Measurements from ENCODE around the gene DOCK3. TPM values are rescaled to one million over a fixed set of nuclear protein-coding genes. Genes with fewer than 3 reads are reported as not detected.

The DOCK3 gene
- total RNA-seq, 3 donors from 2014 or later (not counting 1 experiment from before 2014, with no cell fraction given): 1.4 to 2.4 (median 1.7) TPM

DNA sequence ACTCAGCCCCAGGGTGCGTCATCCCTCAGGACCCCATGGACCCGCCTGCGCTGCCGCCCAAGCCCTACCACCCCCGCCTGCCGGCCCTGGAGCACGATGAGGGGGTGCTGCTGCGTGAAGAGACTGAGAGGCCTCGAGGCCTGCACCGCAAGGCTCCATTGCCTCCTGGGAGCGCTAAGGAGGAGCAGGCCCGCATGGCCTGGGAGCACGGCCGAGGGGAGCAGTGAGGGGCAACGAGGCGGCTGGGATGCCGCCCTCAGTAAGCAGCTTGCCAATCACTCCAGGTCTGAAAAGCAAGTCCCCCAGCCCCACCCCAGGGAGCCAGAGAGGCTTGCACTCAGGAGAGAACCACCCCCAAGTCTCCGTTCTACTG lies 706.6 kb downstream of the DOCK3 start:
- DNase-seq (no peak), ATAC-seq (no peak)
- Mint-ChIP-seq H3K27ac (no peak overlapping the region), H3K36me3 (no peaks in the 10 kb centered on the region), H3K4me1 (peaks cover 24 to 26% of the 10 kb centered on the region in 2 donors), H3K9me3 (no peaks in the 10 kb centered on the region), H3K27me3 (ENCODE audit: low read depth in 2 of 2) (peaks cover 0 to 2% of the 10 kb centered on the region in 2 donors), H3K4me3 (no peak overlapping the region)
- Histone ChIP-seq H3K36me3 (ENCODE audit: control insufficient read depth, insufficient read depth, low read length) (no peaks in the 10 kb centered on the region), H3K27ac (ENCODE audit: low read length) (no peak overlapping the region), H3K4me3 (ENCODE audit: low read length) (no peak overlapping the region), H3K4me1 (ENCODE audit: control insufficient read depth, insufficient read depth, low read length) (peaks cover 23% of the 10 kb centered on the region), H3K27me3 (ENCODE audit: control insufficient read depth, insufficient read depth, low read length) (no peaks in the 10 kb centered on the region), H3K9me3 (ENCODE audit: control insufficient read depth, insufficient read depth, low read length) (no peaks in the 10 kb centered on the region)
- no peak for TF ChIP-seq CTCF (IDR thresholded peaks at IDR 0.05)
- WGBS (ENCODE audit: insufficient coverage): 94% methylated on average over 18 of the region's 18 CpGs
- intact Hi-C loops (cut with micrococcal nuclease): loop anchor here (10.0 kb wide), 1 partner anchor 1027 kb away; the partner anchor contains the start of genes CYB561D2, NPRL2 and TMEM115

DNA sequence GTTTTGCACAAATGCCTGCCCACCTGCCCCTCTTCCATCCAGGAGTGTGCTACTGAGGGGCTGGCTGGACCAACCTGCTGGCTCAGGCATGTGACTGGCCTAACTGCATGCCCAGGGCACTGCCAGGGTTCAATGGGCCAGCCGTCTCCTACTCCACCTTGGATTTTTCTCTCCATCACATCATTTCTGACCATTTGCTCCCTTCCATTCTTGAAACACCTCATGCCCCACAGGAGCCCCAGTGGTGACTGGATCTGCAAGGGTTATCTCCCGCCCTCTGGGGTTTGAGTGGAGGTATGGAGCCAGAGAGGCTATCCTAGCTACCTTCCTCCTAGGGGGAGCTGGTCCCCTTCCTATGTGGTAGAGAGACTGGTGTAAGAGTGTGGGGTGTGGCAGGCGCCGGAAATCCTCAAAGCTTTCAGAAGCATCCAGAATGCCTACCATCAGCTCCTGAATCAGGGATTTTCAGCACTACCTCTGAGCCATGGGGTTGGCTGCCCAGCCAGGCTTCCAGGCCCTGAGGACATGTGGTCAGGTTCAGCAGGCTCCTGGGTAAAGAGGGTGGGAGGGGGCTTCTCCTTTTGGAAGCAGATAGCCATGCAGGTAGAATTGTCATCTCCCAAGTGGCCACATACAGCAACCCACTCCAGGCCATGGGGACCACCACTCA lies 707.5 kb downstream of the DOCK3 start:
- H3K4me3 ChIP-seq (ENCODE audit: low read length): no peak overlapping the region
- TF ChIP-seq CTCF (IDR thresholded peaks at IDR 0.05): no peak
- H3K9me3 Mint-ChIP-seq: no peaks in the 10 kb centered on the region
- ATAC-seq: no peak
- H3K36me3 Mint-ChIP-seq: no peaks in the 10 kb centered on the region
- H3K4me1 ChIP-seq (ENCODE audit: control insufficient read depth, insufficient read depth, low read length): peaks cover 30% of the 10 kb centered on the region
- no peaks in the 10 kb centered on the region for H3K27me3 ChIP-seq (ENCODE audit: control insufficient read depth, insufficient read depth, low read length)
- no peaks in the 10 kb centered on the region for H3K36me3 ChIP-seq (ENCODE audit: control insufficient read depth, insufficient read depth, low read length)
- no peak for DNase-seq
- H3K27me3 Mint-ChIP-seq (ENCODE audit: low read depth in 2 of 2): peaks cover 0 to 2% of the 10 kb centered on the region in 2 donors
- no peak overlapping the region for H3K27ac Mint-ChIP-seq
- no peaks in the 10 kb centered on the region for H3K9me3 ChIP-seq (ENCODE audit: control insufficient read depth, insufficient read depth, low read length)
- intact Hi-C loops (cut with micrococcal nuclease): loop anchor here (10.0 kb wide), 1 partner anchor 1027 kb away; the partner anchor contains the start of genes CYB561D2, NPRL2 and TMEM115
- H3K27ac ChIP-seq (ENCODE audit: low read length): no peak overlapping the region
- H3K4me3 Mint-ChIP-seq: no peak overlapping the region
- 100% methylated on average over 3 of the region's 4 CpGs for WGBS (ENCODE audit: insufficient coverage)
- peaks cover 29 to 31% of the 10 kb centered on the region in 2 donors for H3K4me1 Mint-ChIP-seq

GRCh38 chr3:51382947-51383578 lies 708.3 kb downstream of the DOCK3 start:
- H3K27ac Mint-ChIP-seq: peak overlapping the region; percentile 14 to 98
- peaks cover 36 to 37% of the 10 kb centered on the region in 2 donors for H3K4me1 Mint-ChIP-seq
- TF ChIP-seq CTCF (IDR thresholded peaks at IDR 0.05): no peak
- Histone ChIP-seq H3K9me3 (ENCODE audit: control insufficient read depth, insufficient read depth, low read length) (no peaks in the 10 kb centered on the region), H3K36me3 (ENCODE audit: control insufficient read depth, insufficient read depth, low read length) (peaks cover 7% of the 10 kb centered on the region), H3K27me3 (ENCODE audit: control insufficient read depth, insufficient read depth, low read length) (no peaks in the 10 kb centered on the region), H3K4me1 (ENCODE audit: control insufficient read depth, insufficient read depth, low read length) (peaks cover 37% of the 10 kb centered on the region), H3K27ac (ENCODE audit: low read length) (no peak overlapping the region), H3K4me3 (ENCODE audit: low read length) (no peak overlapping the region)
- no peaks in the 10 kb centered on the region for H3K36me3 Mint-ChIP-seq
- intact Hi-C loops (cut with micrococcal nuclease): loop anchor here (10.0 kb wide), 1 partner anchor 1028 kb away; the partner anchor contains the start of genes CYB561D2, NPRL2 and TMEM115
- ATAC-seq: no peak
- no peak for DNase-seq
- 99% methylated on average over 3 of the region's 3 CpGs for WGBS (ENCODE audit: insufficient coverage)
- H3K27me3 Mint-ChIP-seq (ENCODE audit: low read depth in 2 of 2): no peaks in the 10 kb centered on the region
- H3K4me3 Mint-ChIP-seq: peak overlapping the region; percentile 97
- no peaks in the 10 kb centered on the region for H3K9me3 Mint-ChIP-seq
